Heart left ventricle (tissue), 13 donors: ENCODE results near the gene STAP2.

Experiments
- CTCF ChIP-seq, 12 donors: fragments of 200-600 bp; sonication (generic) in 4 of 12; IDR thresholded peaks; one replicate each; pipeline versions ENCODE4 v1.5.0 to v1.8.0; 2018 to 2022; ENCODE audit warnings: antibody characterized with exemption in 12 of 12, mild to moderate bottlenecking in 5 of 12
- POLR2A ChIP-seq, 2 donors: fragments of 450-650 bp; IDR thresholded peaks; one replicate each; pipeline ENCODE4 v1.6.1; 2017; ENCODE audit warnings: antibody characterized with exemption in 2 of 2, mild to moderate bottlenecking in 2 of 2, moderate library complexity in 2 of 2
- donor health status: ischemic (EF 13 %, LVEDD 7.1; RV severe dilation, severe dysfunction).
- donor health status: DM: no; HTN: yes; CAD: no.
- donor health status: DM: no; HTN: no; CAD: no.
- donor health status: ischemic (EF 25% LVEDD 6.9; RV normal size, moderate dysfunction).
- donor health status: ischemic (EF 25% LVEDD 5.7; RV mildly dilated, moderate dysfunction).
- donor health status: ischemic (EF 35%, LVEDD 5.7; RV mildly dilated, moderate dysfunction).
- donor health status: nonischemic (EF 11% LVEDD 7.7; RV severe dilation, severe dysfunction).
- donor health status: DM: yes; HTN: yes; CAD: no.
- donor health status: PGD.
- donor health status: ischemic (EF 29% LVEDD 5.4; RV normal size, mild dysfunction).
- donor health status: nonischemic (EF 23%, LVEDD 6.1; RV moderate dilation, normal function).

GRCh38 chr19:4354897-4355296 lies 16.3 kb upstream of the STAP2 start:
- no peak for TF ChIP-seq CTCF (IDR thresholded peaks at IDR 0.05)
- no peak for TF ChIP-seq POLR2A (IDR thresholded peaks at IDR 0.05)
